PFSK-1 (cell line): Measurements from ENCODE around the gene SLC35A4.

Experiments
- POLR2AphosphoS5 ChIP-seq: IDR thresholded peaks from 2 replicates; pipeline ENCODE4 v1.6.1; 2012; ENCODE audit warnings: low read depth, mild to moderate bottlenecking, control low read depth, low read length, moderate library complexity
- REST ChIP-seq, 2 experiments: IDR thresholded peaks; 2 replicates each; pipeline versions ENCODE4 v1.6.1 to v1.8.0; 2011 to 2012; ENCODE audit warnings: low read depth in 2 of 2, low read length in 2 of 2, control low read depth in 1 of 2, inconsistent platforms in 1 of 2, mild to moderate bottlenecking in 1 of 2, moderate library complexity in 1 of 2; ENCODE audit not compliant: insufficient read depth in 1 of 2
- SIN3A ChIP-seq: IDR thresholded peaks from 2 replicates; pipeline ENCODE4 v1.6.1; 2012; ENCODE audit warnings: mild to moderate bottlenecking, low read length, moderate library complexity, borderline replicate concordance; ENCODE audit not compliant: insufficient read depth
- TAF1 ChIP-seq: IDR thresholded peaks from 2 replicates; pipeline ENCODE4 v1.6.1; 2012; ENCODE audit warnings: low read length, control low read depth, borderline replicate concordance; ENCODE audit not compliant: insufficient read depth

- TF ChIP-seq REST (IDR thresholded peaks at IDR 0.05; ENCODE audit: insufficient read depth in 1 of 2, low read depth in 2 of 2, low read length in 2 of 2), result no peak
- TF ChIP-seq POLR2AphosphoS5, result no peak
- TF ChIP-seq SIN3A, result no peak
- no peak for TF ChIP-seq TAF1
These were observed 2.6 kb downstream of the SLC35A4 start for GRCh38 chr5:140567136-140567818.
